Fibroblast of villous mesenchyme (primary cell): ENCODE results near the gene HHAT. TPM values are rescaled to one million over a fixed set of nuclear protein-coding genes. Genes with fewer than 3 reads are reported as not detected.

Source experiments
- DNase-seq: peaks from one replicate; pipeline ENCODE4 v3.0.0-alpha.2; 2010; ENCODE audit warnings: low read depth
- H3K4me3 ChIP-seq: 2 replicates; pipeline ENCODE4 v1.5.1; 2011; ENCODE audit warnings: low read depth, mild to moderate bottlenecking, low read length
- CTCF ChIP-seq: IDR thresholded peaks from 2 replicates; pipeline ENCODE4 v1.5.1; 2012; ENCODE audit warnings: low read depth, mild to moderate bottlenecking, low read length; ENCODE audit not compliant: insufficient read depth
- total RNA-seq: library from RNA; depleted of rRNA; stranded (reverse); fragments of >200 nt; gene quantifications from 2 replicates; pipeline ENCODE4 v1.2.3, GENCODE V29; 2012

Gene HHAT
- total RNA-seq, 1 donor, result 15.1 TPM

GRCh38 chr1:210292231-210292871 lies 36.4 kb upstream of the HHAT start:
- DNase-seq, result peak; percentile 19
- no peak for TF ChIP-seq CTCF
- peak overlapping the region; percentile 39 for H3K4me3 ChIP-seq

GRCh38 chr1:210293171-210293607 lies 35.5 kb upstream of the HHAT start:
- TF ChIP-seq CTCF, result no peak
- H3K4me3 ChIP-seq, result no peak overlapping the region

GRCh38 chr1:210294999-210295745 lies 33.5 kb upstream of the HHAT start:
- no peak for TF ChIP-seq CTCF
- H3K4me3 ChIP-seq, result no peak overlapping the region
- DNase-seq, result peak; percentile 69

More at GRCh38 chr1:210293171-210293607, 35.5 kb upstream of the HHAT start:
- peak; percentile 50 for DNase-seq

- no peak overlapping the region for H3K4me3 ChIP-seq
- no peak for DNase-seq
- TF ChIP-seq CTCF, result no peak
These were observed 32.0 kb upstream of the HHAT start for GRCh38 chr1:210296682-210297081.

GRCh38 chr1:210298296-210298695 lies 30.4 kb upstream of the HHAT start:
- H3K4me3 ChIP-seq, result no peak overlapping the region
- TF ChIP-seq CTCF, result no peak
- no peak for DNase-seq

GRCh38 chr1:210298936-210299335 lies 29.8 kb upstream of the HHAT start:
- H3K4me3 ChIP-seq, result no peak overlapping the region
- peak; percentile 58 for DNase-seq
- no peak for TF ChIP-seq CTCF
